ENCODE measurements around the gene ARL11. TPM values are rescaled to one million over a fixed set of nuclear protein-coding genes. Genes with fewer than 3 reads are reported as not detected.
"Not testable (repeated sequence)": the region's sequence is repeated elsewhere in the genome, so short reads cannot be mapped to it uniquely, and the experiment has no call there.

Gene ARL11
- total RNA-seq (under 1 TPM; 0.33 to 0.82 (median 0.54) TPM), polyA plus RNA-seq (0.32 TPM)
- long read RNA-seq, donor 1, partial matches to known transcripts = 0 of 4 reads
- long read RNA-seq, donor 1, other reads (novel, unspliced or antisense) = 0 of 4 reads
- long read RNA-seq, donor 2 = 0 reads
- long read RNA-seq, donor 3, partial matches to known transcripts = 0 of 1 reads
- long read RNA-seq, donor 3, other reads (novel, unspliced or antisense) = 0 of 1 reads
- long read RNA-seq, donor 4, partial matches to known transcripts = 0 of 1 reads
- long read RNA-seq, donor 4, other reads (novel, unspliced or antisense) = 0 of 1 reads

- peak within 1 kb of the TSS; percentile 23 for H3K4me3 ChIP-seq (ENCODE audit: low read length)
- DNase-seq (peak; percentile 58 to 87 (median 85)), ATAC-seq (peak; percentile 25 to 40)
- 46% methylated on average over 17 of the region's 17 CpGs for WGBS
- peak within 1 kb of the TSS; percentile 15 for H3K27ac ChIP-seq (ENCODE audit: low read length)
- peaks cover 6% of the 10 kb centered on the region for H3K4me1 ChIP-seq (ENCODE audit: control insufficient read depth, insufficient read depth, low read length)
- no peaks in the 10 kb centered on the region for H3K27me3 ChIP-seq (ENCODE audit: control insufficient read depth, insufficient read depth)
- H3K9me3 ChIP-seq (ENCODE audit: control insufficient read depth, low read length) = no peaks in the 10 kb centered on the region
- intact Hi-C loops (cut with DNase I) = no loop called here
Measured at GRCh38 chr13:49627831-49628652, at the start of gene ARL11. Gene ARL11, plus strand, starts transcription at chr13:49628507. Its CDS starts 1,941 bp downstream, at chr13:49630448.

GRCh38 chr13:49579501-49579900 lies 48.8 kb upstream of the ARL11 start:
- DNase-seq (no peak), ATAC-seq (no peak)
- no peaks in the 10 kb centered on the region for H3K4me1 ChIP-seq (ENCODE audit: control insufficient read depth, insufficient read depth, low read length)
- H3K27me3 ChIP-seq (ENCODE audit: control insufficient read depth, insufficient read depth) = no peaks in the 10 kb centered on the region
- WGBS = 84% methylated on average over 3 of the region's 3 CpGs
- H3K27ac ChIP-seq (ENCODE audit: low read length) = no peak overlapping the region
- no peak overlapping the region for H3K4me3 ChIP-seq (ENCODE audit: low read length)
- no peaks in the 10 kb centered on the region for H3K9me3 ChIP-seq (ENCODE audit: control insufficient read depth, low read length)
- intact Hi-C loops (cut with DNase I) = no loop called here

- Histone ChIP-seq H3K4me3 (ENCODE audit: low read length) (no peak overlapping the region), H3K27ac (ENCODE audit: low read length) (no peak overlapping the region), H3K27me3 (ENCODE audit: control insufficient read depth, insufficient read depth) (no peaks in the 10 kb centered on the region), H3K9me3 (ENCODE audit: control insufficient read depth, low read length) (no peaks in the 10 kb centered on the region), H3K4me1 (ENCODE audit: control insufficient read depth, insufficient read depth, low read length) (no peaks in the 10 kb centered on the region)
- intact Hi-C loops (cut with DNase I) = loop anchor here in 1 of 4 donors (10.0 kb wide), 1 partner anchor 126 kb away; no protein-coding TSS in a partner anchor
- 90% methylated on average over 5 of the region's 5 CpGs for whole genome bisulfite sequencing
- no peak for ATAC-seq
- no peak for DNase-seq
Measured at GRCh38 chr13:49580980-49581680, 47.2 kb upstream of the ARL11 start.

- DNase-seq (no peak), ATAC-seq (no peak)
- intact Hi-C loops (cut with DNase I) = loop anchor here in 1 of 4 donors (10.0 kb wide), 1 partner anchor 130 kb away; no protein-coding TSS in a partner anchor
- Histone ChIP-seq H3K4me1 (ENCODE audit: control insufficient read depth, insufficient read depth, low read length) (no peaks in the 10 kb centered on the region), H3K4me3 (ENCODE audit: low read length) (peak overlapping the region; percentile 86), H3K27me3 (ENCODE audit: control insufficient read depth, insufficient read depth) (no peaks in the 10 kb centered on the region), H3K9me3 (ENCODE audit: control insufficient read depth, low read length) (no peaks in the 10 kb centered on the region), H3K27ac (ENCODE audit: low read length) (peak overlapping the region; percentile 61)
- under 1% methylated on average over 16 of the region's 16 CpGs for WGBS
Measured at GRCh38 chr13:49584771-49585182, 43.5 kb upstream of the ARL11 start.

DNA sequence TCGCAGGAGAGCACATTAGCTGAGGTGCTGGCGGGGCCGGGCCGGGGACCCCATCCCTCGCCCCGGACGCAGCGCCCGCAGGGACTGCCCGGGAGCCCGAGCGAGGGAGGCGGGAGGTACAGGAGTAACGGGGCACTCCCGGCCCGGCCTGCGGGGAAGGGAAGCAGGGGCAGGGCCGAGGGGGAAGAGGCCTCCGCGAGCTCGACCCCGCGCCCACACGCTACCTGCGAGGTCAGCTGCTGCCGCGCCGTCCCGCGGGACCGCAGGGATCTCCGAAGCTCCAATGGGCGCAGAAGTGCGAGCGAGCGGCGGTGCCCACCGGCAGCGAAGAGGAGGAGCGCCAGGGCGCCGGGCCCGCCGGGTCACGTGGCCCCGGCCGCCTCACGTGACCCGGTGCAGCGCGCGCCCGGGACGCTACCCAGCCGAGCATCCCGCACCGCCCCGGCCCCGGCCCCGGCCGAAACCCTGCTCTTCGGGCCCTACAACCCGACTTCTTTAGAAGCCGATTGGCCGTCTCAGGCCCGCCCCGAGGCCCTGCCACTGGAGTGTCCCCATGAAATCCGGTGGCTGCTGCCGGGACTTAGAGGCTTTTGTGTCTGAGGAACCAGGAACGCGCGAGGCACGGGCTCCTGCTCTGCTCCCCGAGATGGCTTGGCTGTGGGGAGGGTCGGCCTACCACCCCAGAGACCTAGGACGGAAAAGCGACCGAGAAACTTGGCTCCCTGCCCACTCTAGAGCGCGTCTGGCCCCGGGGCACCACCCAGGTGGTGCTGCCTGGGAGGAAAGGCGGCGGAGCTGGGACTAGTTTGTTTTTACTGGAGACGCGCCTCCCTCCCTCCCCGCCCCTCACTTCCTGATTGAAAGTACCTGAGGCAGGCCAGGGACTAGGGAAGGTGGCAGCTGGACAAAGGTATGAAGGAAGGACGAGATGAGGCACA lies 42.8 kb upstream of the ARL11 start, which contains the start of gene RCBTB1:
RCBTB1 (minus strand) TSS at position 339 of the 938 bp plus-strand sequence. CDS start 18,279 bp downstream, outside the sequence.
- Histone ChIP-seq H3K9me3 (ENCODE audit: control insufficient read depth, low read length) (no peaks in the 10 kb centered on the region), H3K27me3 (ENCODE audit: control insufficient read depth, insufficient read depth) (no peaks in the 10 kb centered on the region), H3K27ac (ENCODE audit: low read length) (peak within 1 kb of the TSS; percentile 61), H3K4me3 (ENCODE audit: low read length) (peak within 1 kb of the TSS; percentile 86), H3K4me1 (ENCODE audit: control insufficient read depth, insufficient read depth, low read length) (no peaks in the 10 kb centered on the region)
- ATAC-seq (peak; percentile 98 to 99), DNase-seq (peak; percentile 68 to 87 (median 86))
- intact Hi-C loops (cut with DNase I) = loop anchor here in 1 of 4 donors (10.0 kb wide), 1 partner anchor 131 kb away; no protein-coding TSS in a partner anchor
- WGBS = under 1% methylated on average over 87 of the region's 87 CpGs

GRCh38 chr13:49586717-49587116 lies 41.6 kb upstream of the ARL11 start:
- ATAC-seq (no peak), DNase-seq (no peak)
- Histone ChIP-seq H3K4me1 (ENCODE audit: control insufficient read depth, insufficient read depth, low read length) (no peaks in the 10 kb centered on the region), H3K27me3 (ENCODE audit: control insufficient read depth, insufficient read depth) (no peaks in the 10 kb centered on the region), H3K4me3 (ENCODE audit: low read length) (no peak overlapping the region), H3K27ac (ENCODE audit: low read length) (no peak overlapping the region), H3K9me3 (ENCODE audit: control insufficient read depth, low read length) (no peaks in the 10 kb centered on the region)
- 82% methylated on average over 3 of the region's 3 CpGs for WGBS
- intact Hi-C loops (cut with DNase I) = loop anchor here in 1 of 4 donors (10.0 kb wide), 1 partner anchor 132 kb away; no protein-coding TSS in a partner anchor

GRCh38 chr13:49587311-49587847 lies 40.9 kb upstream of the ARL11 start:
- WGBS = 53% methylated on average over 2 of the region's 2 CpGs
- ATAC-seq = no peak
- intact Hi-C loops (cut with DNase I) = loop anchor here in 1 of 4 donors (10.0 kb wide), 1 partner anchor 133 kb away; no protein-coding TSS in a partner anchor

DNA sequence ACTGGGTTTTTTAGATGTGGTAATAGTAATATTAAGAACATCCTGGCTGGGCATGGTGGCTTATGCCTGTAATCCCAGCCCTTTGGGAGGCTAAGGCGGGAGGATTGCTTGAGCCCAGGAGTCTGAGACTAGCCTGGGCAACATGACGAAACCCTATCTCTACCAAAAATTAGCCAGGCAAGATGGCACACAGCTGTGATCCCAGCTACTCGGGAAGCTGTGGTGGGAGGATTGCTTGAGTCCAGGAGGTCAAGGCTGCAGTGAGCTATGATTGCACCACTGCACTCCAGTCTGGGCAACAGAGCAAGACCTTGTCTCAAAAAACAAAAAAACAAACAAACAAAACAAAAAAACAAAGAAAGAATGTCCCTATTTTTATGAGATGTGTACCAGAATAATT lies 37.6 kb upstream of the ARL11 start:
- ATAC-seq; H3K4me1 ChIP-seq (ENCODE audit: control insufficient read depth, insufficient read depth, low read length); DNase-seq; intact Hi-C loops (cut with DNase I); H3K27ac ChIP-seq (ENCODE audit: low read length); H3K27me3 ChIP-seq (ENCODE audit: control insufficient read depth, insufficient read depth); H3K4me3 ChIP-seq (ENCODE audit: low read length); H3K9me3 ChIP-seq (ENCODE audit: control insufficient read depth, low read length): not testable (repeated sequence)
- WGBS = 75% methylated on average over 3 of the region's 3 CpGs

More at GRCh38 chr13:49587311-49587847, 40.9 kb upstream of the ARL11 start:
- DNase-seq = no peak
- Histone ChIP-seq H3K27me3 (ENCODE audit: control insufficient read depth, insufficient read depth) (no peaks in the 10 kb centered on the region), H3K27ac (ENCODE audit: low read length) (no peak overlapping the region), H3K4me3 (ENCODE audit: low read length) (no peak overlapping the region), H3K4me1 (ENCODE audit: control insufficient read depth, insufficient read depth, low read length) (no peaks in the 10 kb centered on the region), H3K9me3 (ENCODE audit: control insufficient read depth, low read length) (no peaks in the 10 kb centered on the region)

GRCh38 chr13:49593876-49594275 lies 34.4 kb upstream of the ARL11 start:
- intact Hi-C loops (cut with DNase I); H3K27ac ChIP-seq (ENCODE audit: low read length); ATAC-seq; H3K27me3 ChIP-seq (ENCODE audit: control insufficient read depth, insufficient read depth); DNase-seq; H3K4me3 ChIP-seq (ENCODE audit: low read length); H3K4me1 ChIP-seq (ENCODE audit: control insufficient read depth, insufficient read depth, low read length); H3K9me3 ChIP-seq (ENCODE audit: control insufficient read depth, low read length): not testable (repeated sequence)
- WGBS = 76% methylated on average over 3 of the region's 4 CpGs
